HCT116 (cell line): ENCODE results near the gene LMO7. TPM values are rescaled to one million over a fixed set of nuclear protein-coding genes. Genes with fewer than 3 reads are reported as not detected.

Experiments
- ATAC-seq: fragments of 200-7000 bp; cut with Tn5 transposase; 2 replicates; pipeline ENCODE4 v1.9.1; 2020; ENCODE audit warnings: mild to moderate bottlenecking, moderate library complexity
- BruUV-seq: library from RNA; stranded (reverse); fragments of 400-500 nt; replicated peaks from 2 replicates; lab custom pipeline; 2021; lab: Mats Ljungman, UMichigan
- CTCF ChIA-PET: fragments of 300-600 bp; sonication (Branson Sonifier 250); formaldehyde crosslinking; loops from one replicate; lab custom pipeline; 2021; ENCODE audit warnings: antibody characterized with exemption; lab: Charles Lee
- POLR2A ChIA-PET: fragments of 300-600, 350-600 bp; sonication (Branson Sonifier 250); formaldehyde crosslinking; loops from one replicate; lab custom pipeline; 2021; ENCODE audit warnings: antibody characterized with exemption; lab: Charles Lee
- RAD21 ChIA-PET, 2 experiments: fragments of 300-600 bp; sonication (Branson Sonifier 250); formaldehyde crosslinking; loops; one replicate each; lab custom pipeline; 2023; ENCODE audit warnings: low total read pairs in 2 of 2; ENCODE audit not compliant: uncharacterized antibody in 2 of 2, unreplicated experiment in 2 of 2, low non-redundant PET in 1 of 2; lab: Charles Lee
- DNase-seq: peaks from one replicate; pipeline ENCODE4 v3.0.0-alpha.2; 2010; ENCODE audit warnings: low read depth, low spot score
- H2AFZ ChIP-seq: fragments of 200-600 bp; shearing (Covaris generic), sonication (generic); 2 replicates; pipeline ENCODE4 v1.6.1; 2017; ENCODE audit warnings: low read depth, mixed run types, mixed read lengths, antibody characterized with exemption, low read length; ENCODE audit not compliant: poor library complexity, severe bottlenecking
- H3K27ac ChIP-seq: 2 replicates; pipeline ENCODE4 v1.5.1; 2012; ENCODE audit warnings: low read depth, low read length
- H3K27me3 ChIP-seq: fragments of 200-600 bp; sonication (generic); 2 replicates; pipeline ENCODE4 v1.6.1; 2016; ENCODE audit warnings: mixed run types, low read length, mixed read lengths; ENCODE audit not compliant: insufficient read depth
- H3K36me3 ChIP-seq, 2 experiments: fragments of 200-500 bp in 1 of 2; fragments of 200-600 bp in 1 of 2; sonication (Bioruptor generic) in 1 of 2; sonication (generic) in 1 of 2; 2 replicates each; pipeline versions ENCODE4 v1.5.1 to v1.6.1; 2014 to 2016; ENCODE audit warnings: low read length in 2 of 2, inconsistent platforms in 1 of 2, mixed read lengths in 1 of 2, mixed run types in 1 of 2; ENCODE audit not compliant: insufficient read depth in 2 of 2, control insufficient read depth in 1 of 2
- H3K4me1 ChIP-seq, 2 experiments: fragments of 200-600 bp in 1 of 2; sonication (generic) in 1 of 2; 2 replicates each; pipeline versions ENCODE4 v1.5.1 to v1.6.1; 2012 to 2017; ENCODE audit warnings: low read length in 2 of 2, inconsistent platforms in 1 of 2, mild to moderate bottlenecking in 1 of 2, mixed read lengths in 1 of 2, mixed run types in 1 of 2, moderate library complexity in 1 of 2; ENCODE audit not compliant: insufficient read depth in 2 of 2, control insufficient read depth in 1 of 2
- H3K4me2 ChIP-seq: fragments of 200-600 bp; sonication (generic); 2 replicates; pipeline ENCODE4 v1.6.1; 2017; ENCODE audit warnings: mixed run types, low read length, mixed read lengths
- H3K4me3 ChIP-seq, 2 experiments: fragments of 200-600 bp in 1 of 2; sonication (generic) in 1 of 2; replicated peaks in 1 of 2; 2 replicates each; pipeline ENCODE4 v1.5.1; 2011 to 2016; ENCODE audit warnings: low read length in 2 of 2, control low read depth in 1 of 2, low read depth in 1 of 2, mild to moderate bottlenecking in 1 of 2, mixed read lengths in 1 of 2, mixed run types in 1 of 2
- H3K79me2 ChIP-seq: fragments of 200-600 bp; sonication (generic); 2 replicates; pipeline ENCODE4 v1.6.1; 2017; ENCODE audit warnings: mild to moderate bottlenecking, mixed run types, low read length, moderate library complexity, mixed read lengths; ENCODE audit not compliant: insufficient read depth
- H3K9ac ChIP-seq: fragments of 200-600 bp; sonication (generic); 2 replicates; pipeline ENCODE4 v1.6.1; 2016; ENCODE audit warnings: low read length, mixed read lengths
- H3K9me2 ChIP-seq: fragments of 200-600 bp; sonication (generic), shearing (Covaris generic); 2 replicates; pipeline ENCODE4 v1.6.1; 2017; ENCODE audit warnings: mixed run types, mild to moderate bottlenecking, moderate library complexity; ENCODE audit not compliant: insufficient read depth
- H3K9me3 ChIP-seq, 2 experiments: fragments of 200-500 bp in 1 of 2; fragments of 200-600 bp in 1 of 2; sonication (Bioruptor generic) in 1 of 2; sonication (generic) in 1 of 2; 2 replicates each; pipeline ENCODE4 v1.6.1; 2014 to 2017; ENCODE audit warnings: low read length in 2 of 2, mixed read lengths in 2 of 2, inconsistent platforms in 1 of 2, low read depth in 1 of 2, mild to moderate bottlenecking in 1 of 2, mixed run types in 1 of 2, moderate library complexity in 1 of 2; ENCODE audit not compliant: control insufficient read depth in 1 of 2, insufficient read depth in 1 of 2
- H4K20me1 ChIP-seq: fragments of 200-600 bp; sonication (generic), shearing (Covaris generic); 2 replicates; pipeline ENCODE4 v1.6.1; 2017; ENCODE audit warnings: mixed run types, mild to moderate bottlenecking, moderate library complexity; ENCODE audit not compliant: insufficient read depth
- CEBPB ChIP-seq: IDR thresholded peaks from 2 replicates; pipeline ENCODE4 v1.6.1; 2012; ENCODE audit warnings: low read depth
- EGR1 ChIP-seq: IDR thresholded peaks from 2 replicates; pipeline ENCODE4 v1.6.1; 2012; ENCODE audit warnings: low read depth
- EZH2phosphoT487 ChIP-seq: fragments of 200-600 bp; IDR thresholded peaks from 2 replicates; pipeline ENCODE4 v1.6.1; 2018; ENCODE audit warnings: antibody characterized with exemption, borderline replicate concordance
- JUND ChIP-seq: IDR thresholded peaks from 2 replicates; pipeline ENCODE4 v1.6.1; 2012
- MAX ChIP-seq: IDR thresholded peaks from 2 replicates; pipeline ENCODE4 v1.6.1; 2012
- POLR2AphosphoS5 ChIP-seq: IDR thresholded peaks from 2 replicates; pipeline ENCODE4 v1.6.1; 2011; ENCODE audit warnings: mild to moderate bottlenecking, low read depth, low read length, moderate library complexity
- REST ChIP-seq: IDR thresholded peaks from 2 replicates; pipeline ENCODE4 v1.6.1; 2012; ENCODE audit warnings: low read depth
- SP1 ChIP-seq: IDR thresholded peaks from 2 replicates; pipeline ENCODE4 v1.6.1; 2012; ENCODE audit warnings: low read depth
- SRF ChIP-seq: IDR thresholded peaks from 2 replicates; pipeline ENCODE4 v1.6.1; 2012; ENCODE audit warnings: low read depth
- TCF7L2 ChIP-seq: IDR thresholded peaks from 2 replicates; pipeline ENCODE4 v1.7.0; 2011; ENCODE audit warnings: borderline replicate concordance, inconsistent platforms; ENCODE audit not compliant: insufficient read depth, insufficient read length; ENCODE audit errors: extremely low read depth
- ZBTB33 ChIP-seq: IDR thresholded peaks from 2 replicates; pipeline ENCODE4 v1.6.1; 2011; ENCODE audit warnings: mild to moderate bottlenecking, low read length, moderate library complexity; ENCODE audit not compliant: insufficient replicate concordance; ENCODE audit errors: extremely low read depth
- ZFX ChIP-seq: fragments of 450-650 bp; IDR thresholded peaks from 2 replicates; pipeline ENCODE4 v1.6.1; 2017
- ZNF274 ChIP-seq: fragments of 200-500 bp; sonication (Bioruptor generic); IDR thresholded peaks from 2 replicates; pipeline ENCODE4 v1.6.1; 2014; ENCODE audit warnings: mild to moderate bottlenecking, low read depth, low read length, inconsistent platforms
- intact Hi-C: fragments of 100-400 bp; cut with micrococcal nuclease; formaldehyde crosslinking; loops from 2 replicates; pipeline ENCODE4 v1.10.0; 2022
- total RNA-seq: library from RNA; stranded (reverse); gene quantifications from one replicate; pipeline ENCODE4 v1.2.1, GENCODE V29; 2021; ENCODE audit not compliant: unreplicated experiment

LMO7 gene
- total RNA-seq, 1 experiment from 2014 or later, result 8.1 TPM

GRCh38 chr13:75762955-75763354 is 126.8 kb downstream of the LMO7 start:
- POLR2A ChIA-PET, result no interaction called here
- CTCF ChIA-PET, result no interaction called here
- intact Hi-C loops, result no loop called here
- no peaks in the 10 kb centered on the region for H3K79me2 ChIP-seq
- H3K9me3 ChIP-seq, result no peaks in the 10 kb centered on the region
- no peak overlapping the region for H3K4me3 ChIP-seq
- no peak overlapping the region for H3K4me2 ChIP-seq
- TF ChIP-seq POLR2AphosphoS5 (no peak), JUND (no peak), CEBPB (no peak), ZFX (no peak), EZH2phosphoT487 (no peak), SRF (no peak), EGR1 (no peak), ZNF274 (no peak), ZBTB33 (no peak)
- TF ChIP-seq, all 23 proteins: peak for 0
- peaks cover 0 to 17% of the 10 kb centered on the region in 2 experiments; a peak in 3 of 4 replicates for H3K4me1 ChIP-seq
- no peaks in the 10 kb centered on the region for H3K36me3 ChIP-seq
- DNase-seq, result no peak
- H4K20me1 ChIP-seq, result no peaks in the 10 kb centered on the region
- no peak overlapping the region for H2AFZ ChIP-seq
- RAD21 ChIA-PET, result no interaction called here
- no peak for ATAC-seq
- no peak overlapping the region for H3K27ac ChIP-seq
- BruUV-seq, result no TSS peak
- H3K9me2 ChIP-seq, result no peaks in the 10 kb centered on the region
- no peak overlapping the region for H3K9ac ChIP-seq
- no peaks in the 10 kb centered on the region for H3K27me3 ChIP-seq

GRCh38 chr13:75763512-75763911 is 127.4 kb downstream of the LMO7 start:
- H3K9me2 ChIP-seq, result no peaks in the 10 kb centered on the region
- intact Hi-C loops, result no loop called here
- ChIA-PET RAD21 (no interaction called here), CTCF (no interaction called here), POLR2A (no interaction called here)
- no peak overlapping the region for H2AFZ ChIP-seq
- H3K27me3 ChIP-seq, result no peaks in the 10 kb centered on the region
- H3K4me2 ChIP-seq, result no peak overlapping the region
- H3K4me1 ChIP-seq, result peaks cover 0 to 17% of the 10 kb centered on the region in 2 experiments; a peak in 3 of 4 replicates
- DNase-seq (no peak), ATAC-seq (no peak)
- no peaks in the 10 kb centered on the region for H3K9me3 ChIP-seq
- H3K4me3 ChIP-seq, result no peak overlapping the region
- no peak overlapping the region for H3K27ac ChIP-seq
- BruUV-seq, result no TSS peak
- no peaks in the 10 kb centered on the region for H3K79me2 ChIP-seq
- no peaks in the 10 kb centered on the region for H4K20me1 ChIP-seq
- H3K36me3 ChIP-seq, result no peaks in the 10 kb centered on the region
- H3K9ac ChIP-seq, result no peak overlapping the region
- no peak for TF ChIP-seq MAX
- no peak for TF ChIP-seq TCF7L2
- TF ChIP-seq ZNF274, result no peak
- TF ChIP-seq REST, result no peak
- no peak for TF ChIP-seq EGR1
- TF ChIP-seq SP1, result no peak
- no peak for TF ChIP-seq SRF
